ENCODE measurements around the gene TMEM167B. TPM values are rescaled to one million over a fixed set of nuclear protein-coding genes. Genes with fewer than 3 reads are reported as not detected.
A peak's percentile ranks its signal among the peaks of the same experiment; 100 is the strongest.

Gene TMEM167B
- total RNA-seq, 2 donors from 2014 or later = 63.4 to 70.8 TPM

DNA sequence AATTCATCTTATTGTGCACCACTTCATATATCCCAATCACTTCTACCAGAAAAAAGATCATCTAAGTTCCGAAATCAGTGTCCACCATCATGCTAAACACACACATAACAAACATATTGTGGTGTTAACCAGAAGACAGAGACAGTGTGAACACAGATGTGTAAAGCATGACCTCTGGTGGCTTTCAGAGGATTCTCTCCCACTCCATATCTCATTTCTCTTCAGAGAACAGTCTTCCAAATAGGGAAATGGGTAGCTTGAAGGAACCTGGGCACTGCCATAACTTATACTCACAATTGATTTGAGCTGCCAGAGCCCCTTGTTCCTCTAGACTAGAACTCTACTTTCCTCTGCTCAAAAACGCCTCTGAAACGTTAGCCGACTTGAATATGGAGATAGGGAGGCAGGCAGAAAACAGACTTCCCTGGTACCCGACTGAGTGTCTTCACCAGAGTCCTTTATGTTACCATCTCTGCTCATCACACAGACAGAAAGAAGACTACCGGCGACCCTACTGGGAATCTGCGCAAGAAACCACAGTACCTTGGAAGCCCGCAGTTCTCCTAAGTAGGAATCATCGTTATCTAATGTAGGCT lies 21.6 kb downstream of the TMEM167B start:
- Mint-ChIP-seq H3K27me3 (peaks cover 4% of the 10 kb centered on the region), H3K27ac (peak overlapping the region; percentile 100), H3K4me3 (peak overlapping the region; percentile 91), H3K36me3 (ENCODE audit: low read depth) (peaks cover 2% of the 10 kb centered on the region), H3K4me1 (peaks cover 48% of the 10 kb centered on the region)
- DNase-seq (no peak), ATAC-seq (peak; percentile 20)
- no peaks in the 10 kb centered on the region for H3K9me3 ChIP-seq (ENCODE audit: control insufficient read depth, low read length, poor library complexity, severe bottlenecking)

DNA sequence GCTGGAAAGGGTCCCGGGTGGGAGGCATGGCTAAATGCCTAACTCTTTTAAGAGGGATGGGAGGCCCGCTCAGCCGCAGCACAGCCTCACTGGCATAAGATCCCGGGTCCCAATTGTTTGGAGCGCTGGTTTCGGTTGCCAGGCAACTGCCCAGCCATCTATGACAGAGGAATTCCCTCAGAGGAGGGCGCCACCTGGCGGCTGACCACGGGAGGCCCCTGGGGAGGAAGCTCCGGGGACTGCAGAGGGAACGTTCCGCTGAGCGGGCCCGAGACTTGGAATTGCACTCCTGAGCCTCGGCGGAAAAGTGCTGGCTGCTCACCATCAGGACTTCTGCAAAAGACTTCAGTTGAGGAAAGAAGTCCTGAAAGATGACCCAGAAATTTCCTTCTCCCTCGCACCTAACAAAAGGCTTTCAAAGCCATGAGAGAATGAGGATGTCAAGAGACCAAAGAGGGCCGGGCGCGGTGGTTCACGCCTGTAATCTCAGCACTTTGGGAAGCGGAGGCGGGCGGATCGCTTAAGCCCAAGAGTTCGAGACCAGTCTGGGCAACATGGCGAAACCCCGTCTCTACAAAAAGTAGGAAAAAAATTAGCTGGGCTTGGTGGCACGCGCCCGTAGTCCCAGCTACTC lies 22.2 kb downstream of the TMEM167B start:
- peak overlapping the region; percentile 100 for H3K27ac Mint-ChIP-seq
- ATAC-seq = peak; percentile 57
- peak overlapping the region; percentile 91 for H3K4me3 Mint-ChIP-seq
- peaks cover 2% of the 10 kb centered on the region for H3K36me3 Mint-ChIP-seq (ENCODE audit: low read depth)
- H3K27me3 Mint-ChIP-seq = peaks cover 4% of the 10 kb centered on the region
- H3K4me1 Mint-ChIP-seq = peaks cover 49% of the 10 kb centered on the region
- DNase-seq = peak; percentile 80 to 95 (median 84)
- H3K9me3 ChIP-seq (ENCODE audit: control insufficient read depth, low read length, poor library complexity, severe bottlenecking) = no peaks in the 10 kb centered on the region

DNA sequence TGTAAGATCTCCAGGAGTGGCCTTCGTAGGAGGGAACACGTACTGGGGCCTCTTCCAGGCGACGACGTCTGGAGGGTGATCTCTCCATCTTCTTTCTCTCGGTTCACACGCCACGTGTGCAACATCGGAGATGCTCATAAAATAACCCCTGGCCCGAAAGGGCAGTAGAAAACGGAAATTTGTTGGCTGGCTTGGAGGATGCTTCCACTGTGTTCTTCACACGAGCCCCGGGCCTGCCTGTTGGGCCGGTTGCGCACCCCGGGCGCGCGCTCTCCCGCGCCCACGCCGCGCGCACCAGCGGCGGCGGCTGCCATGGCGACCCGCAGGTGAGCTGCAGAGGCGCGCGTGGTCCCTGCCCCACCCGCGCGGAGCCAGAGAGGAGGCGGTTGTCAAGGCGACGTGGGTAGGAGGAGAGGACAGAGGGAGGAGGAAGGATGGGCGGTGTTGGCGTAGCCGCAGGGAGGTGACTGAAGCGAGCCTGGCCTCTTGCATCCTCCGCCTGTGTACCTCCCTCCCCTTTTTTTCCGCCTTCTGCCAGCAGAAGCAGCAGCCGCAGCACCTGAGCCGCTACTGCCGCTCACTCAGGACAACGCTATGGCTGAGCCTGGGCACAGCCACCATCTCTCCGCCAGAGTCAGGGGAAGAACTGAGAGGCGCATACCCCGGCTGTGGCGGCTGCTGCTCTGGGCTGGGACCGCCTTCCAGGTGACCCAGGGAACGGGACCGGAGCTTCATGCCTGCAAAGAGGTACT lies 23.2 kb downstream of the TMEM167B start, which contains the start of gene ELAPOR1:
Gene ELAPOR1, plus strand, starts transcription at position 526 of the 752 bp plus-strand sequence. Its CDS starts 69 bp downstream, at position 595.
- ATAC-seq (peak; percentile 92), DNase-seq (peak; percentile 83 to 90 (median 87))
- Mint-ChIP-seq H3K36me3 (ENCODE audit: low read depth) (peaks cover 5% of the 10 kb centered on the region), H3K27ac (peak within 1 kb of the TSS; percentile 100), H3K4me3 (peak within 1 kb of the TSS; percentile 91), H3K4me1 (peaks cover 52% of the 10 kb centered on the region), H3K27me3 (peaks cover 4% of the 10 kb centered on the region)
- no peaks in the 10 kb centered on the region for H3K9me3 ChIP-seq (ENCODE audit: control insufficient read depth, low read length, poor library complexity, severe bottlenecking)

DNA sequence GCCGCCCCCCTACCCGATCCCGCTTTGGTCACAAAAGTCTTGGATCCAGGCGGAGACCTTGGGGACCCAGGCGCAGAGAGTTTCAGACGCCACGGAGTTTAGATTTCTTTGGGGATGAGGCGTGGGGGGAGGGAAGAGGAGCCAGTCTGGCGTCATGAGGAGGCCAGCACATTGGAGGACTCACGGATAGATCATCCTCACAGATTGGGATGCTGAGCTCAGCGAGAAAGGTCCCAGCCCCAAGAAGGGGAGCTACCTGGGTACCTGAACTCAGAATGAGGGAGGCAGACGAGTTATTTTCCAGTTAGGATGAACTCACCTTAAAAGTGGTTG lies 23.7 kb downstream of the TMEM167B start:
- Mint-ChIP-seq H3K4me1 (peaks cover 52% of the 10 kb centered on the region), H3K36me3 (ENCODE audit: low read depth) (peaks cover 5% of the 10 kb centered on the region), H3K4me3 (peak overlapping the region; percentile 91), H3K27me3 (peaks cover 4% of the 10 kb centered on the region), H3K27ac (peak overlapping the region; percentile 100)
- DNase-seq (no peak), ATAC-seq (no peak)
- H3K9me3 ChIP-seq (ENCODE audit: control insufficient read depth, low read length, poor library complexity, severe bottlenecking) = no peaks in the 10 kb centered on the region

DNA sequence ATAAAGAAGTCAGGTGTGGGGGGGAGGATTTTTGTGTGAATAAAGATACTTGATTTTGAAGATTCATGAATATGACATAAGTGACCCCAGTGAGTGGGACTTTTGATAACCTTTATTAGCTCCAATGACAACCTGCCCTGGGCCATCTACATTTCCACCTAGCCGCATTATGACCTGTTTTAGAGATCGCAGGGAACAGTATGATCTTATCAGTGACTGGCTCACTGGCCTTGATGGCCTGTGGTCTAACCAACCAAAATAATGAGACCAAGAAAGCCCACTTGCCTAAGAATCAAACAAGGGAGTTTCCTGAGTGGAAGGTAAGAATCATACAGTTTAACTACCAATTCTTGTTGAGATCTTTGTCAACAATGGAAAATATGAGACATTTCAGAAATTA lies 25.1 kb downstream of the TMEM167B start:
- peaks cover 5% of the 10 kb centered on the region for H3K36me3 Mint-ChIP-seq (ENCODE audit: low read depth)
- DNase-seq (no peak), ATAC-seq (no peak)
- H3K27ac Mint-ChIP-seq = no peak overlapping the region
- H3K4me1 Mint-ChIP-seq = peaks cover 48% of the 10 kb centered on the region
- H3K4me3 Mint-ChIP-seq = no peak overlapping the region
- no peaks in the 10 kb centered on the region for H3K27me3 Mint-ChIP-seq
- no peaks in the 10 kb centered on the region for H3K9me3 ChIP-seq (ENCODE audit: control insufficient read depth, low read length, poor library complexity, severe bottlenecking)

DNA sequence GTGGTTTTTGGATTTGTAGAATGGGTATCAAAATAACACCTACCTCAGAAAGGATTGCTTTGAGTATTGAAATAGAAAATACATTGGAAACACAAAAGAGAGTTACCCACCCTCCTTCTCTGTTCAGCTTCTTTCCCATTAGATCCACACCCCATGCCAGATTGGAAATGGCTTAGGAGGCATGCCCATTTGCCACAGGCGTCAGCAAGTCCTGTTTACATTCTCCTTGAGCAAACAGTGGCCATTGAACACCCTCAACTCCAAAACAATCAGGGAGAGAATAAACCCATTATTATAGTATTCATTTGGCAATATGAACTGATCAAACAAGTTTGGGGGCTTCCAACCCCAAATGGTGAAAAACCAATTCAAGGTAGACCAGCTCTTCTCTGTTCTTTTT lies 25.7 kb downstream of the TMEM167B start:
- H3K9me3 ChIP-seq (ENCODE audit: control insufficient read depth, low read length, poor library complexity, severe bottlenecking) = no peaks in the 10 kb centered on the region
- no peak for ATAC-seq
- Mint-ChIP-seq H3K4me1 (peaks cover 47% of the 10 kb centered on the region), H3K36me3 (ENCODE audit: low read depth) (peaks cover 5% of the 10 kb centered on the region), H3K4me3 (no peak overlapping the region), H3K27me3 (no peaks in the 10 kb centered on the region), H3K27ac (no peak overlapping the region)
- no peak for DNase-seq

DNA sequence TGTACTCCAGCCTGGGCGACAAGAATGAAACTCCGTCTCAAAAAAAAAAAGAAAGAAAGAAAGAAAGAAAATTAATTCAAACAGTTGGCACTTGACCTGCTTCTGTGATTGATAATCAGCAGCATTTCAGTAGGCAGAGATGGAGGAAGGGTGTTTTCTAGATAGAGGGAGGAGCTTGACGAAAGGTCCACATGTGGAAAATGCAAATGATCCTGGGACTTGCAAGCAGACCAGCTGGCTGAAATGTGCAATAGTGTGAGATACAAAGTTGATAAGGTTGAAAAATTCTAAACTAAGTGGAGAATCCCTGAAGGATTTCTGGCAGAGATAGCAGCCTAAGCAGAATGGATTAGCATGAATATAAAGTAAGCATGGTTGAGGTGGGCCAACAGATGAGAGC lies 27.5 kb downstream of the TMEM167B start:
- no peaks in the 10 kb centered on the region for H3K27me3 Mint-ChIP-seq
- no peak for ATAC-seq
- H3K9me3 ChIP-seq (ENCODE audit: control insufficient read depth, low read length, poor library complexity, severe bottlenecking) = no peaks in the 10 kb centered on the region
- H3K27ac Mint-ChIP-seq = peak overlapping the region; percentile 54
- no peak for DNase-seq
- H3K36me3 Mint-ChIP-seq (ENCODE audit: low read depth) = peaks cover 3% of the 10 kb centered on the region
- H3K4me1 Mint-ChIP-seq = peaks cover 32% of the 10 kb centered on the region
- H3K4me3 Mint-ChIP-seq = no peak overlapping the region

DNA sequence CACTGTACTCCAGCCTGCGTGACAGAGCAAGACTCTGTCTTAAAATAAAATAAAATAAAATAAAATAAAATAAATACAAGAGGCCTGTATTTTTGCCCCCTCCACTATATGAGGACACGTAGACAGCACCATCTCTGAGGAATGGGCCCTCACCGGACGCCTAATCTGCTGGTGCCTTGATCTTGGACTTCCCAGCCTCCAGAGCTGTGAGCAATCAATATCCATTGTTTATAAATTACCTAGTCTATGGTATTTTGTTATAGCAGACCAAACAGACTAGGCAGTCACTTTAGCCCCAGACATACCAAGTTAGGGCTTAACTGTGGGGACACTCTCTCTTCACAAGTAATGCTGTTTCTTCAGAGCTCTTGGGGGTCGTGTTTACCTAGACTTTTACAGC lies 29.8 kb downstream of the TMEM167B start:
- no peak for ATAC-seq
- no peak overlapping the region for H3K4me3 Mint-ChIP-seq
- H3K27ac Mint-ChIP-seq = no peak overlapping the region
- no peaks in the 10 kb centered on the region for H3K9me3 ChIP-seq (ENCODE audit: control insufficient read depth, low read length, poor library complexity, severe bottlenecking)
- H3K36me3 Mint-ChIP-seq (ENCODE audit: low read depth) = peaks cover 3% of the 10 kb centered on the region
- H3K27me3 Mint-ChIP-seq = no peaks in the 10 kb centered on the region
- peaks cover 15% of the 10 kb centered on the region for H3K4me1 Mint-ChIP-seq
- no peak for DNase-seq

DNA sequence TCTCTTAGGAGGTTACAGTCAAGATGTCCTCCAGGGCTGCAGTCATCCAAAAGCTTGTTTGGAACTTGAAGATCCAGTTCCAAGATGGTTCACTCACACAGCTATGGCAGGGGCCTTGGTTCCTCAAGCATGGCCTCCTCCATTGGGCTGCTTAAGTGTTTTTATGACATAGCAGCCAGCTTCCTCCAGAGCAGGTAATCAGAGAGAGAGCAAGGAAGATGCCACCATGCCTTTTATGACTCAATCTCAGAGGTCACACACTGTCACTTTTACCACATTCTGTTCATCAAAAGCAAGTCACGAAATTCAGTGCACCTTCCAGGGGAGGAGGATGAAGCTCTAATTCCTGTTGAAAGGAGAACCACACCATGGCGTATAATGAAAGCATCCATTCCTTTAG lies 40.5 kb downstream of the TMEM167B start:
- DNase-seq (no peak), ATAC-seq (no peak)
- peaks cover 3% of the 10 kb centered on the region for H3K36me3 Mint-ChIP-seq (ENCODE audit: low read depth)
- H3K4me1 Mint-ChIP-seq = peaks cover 18% of the 10 kb centered on the region
- no peaks in the 10 kb centered on the region for H3K27me3 Mint-ChIP-seq
- H3K9me3 ChIP-seq (ENCODE audit: control insufficient read depth, low read length, poor library complexity, severe bottlenecking) = no peaks in the 10 kb centered on the region
- H3K4me3 Mint-ChIP-seq = no peak overlapping the region
- no peak overlapping the region for H3K27ac Mint-ChIP-seq

DNA sequence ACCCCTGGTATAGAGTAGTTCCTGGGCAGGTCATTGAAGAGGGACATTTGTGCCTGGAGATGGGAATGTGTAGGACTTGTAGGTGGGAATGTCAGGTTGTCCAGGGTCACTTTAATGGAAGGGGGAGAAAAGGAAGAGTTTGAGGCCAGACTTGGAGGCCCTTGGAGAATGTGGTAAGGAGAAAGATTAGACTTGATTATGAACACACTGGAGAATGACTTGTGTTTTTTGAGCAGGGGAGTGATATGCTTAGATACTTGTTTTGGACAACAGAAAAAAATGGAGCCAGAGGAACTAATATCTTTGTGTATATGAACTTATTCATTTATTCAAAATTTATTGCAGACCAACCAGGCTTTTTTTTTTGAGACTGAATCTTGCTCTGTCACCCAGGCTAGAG lies 41.2 kb downstream of the TMEM167B start:
- ATAC-seq = no peak
- peaks cover 20% of the 10 kb centered on the region for H3K4me1 Mint-ChIP-seq
- DNase-seq = no peak
- H3K36me3 Mint-ChIP-seq (ENCODE audit: low read depth) = peaks cover 3% of the 10 kb centered on the region
- H3K27me3 Mint-ChIP-seq = no peaks in the 10 kb centered on the region
- no peaks in the 10 kb centered on the region for H3K9me3 ChIP-seq (ENCODE audit: control insufficient read depth, low read length, poor library complexity, severe bottlenecking)
- H3K27ac Mint-ChIP-seq = no peak overlapping the region
- H3K4me3 Mint-ChIP-seq = no peak overlapping the region

DNA sequence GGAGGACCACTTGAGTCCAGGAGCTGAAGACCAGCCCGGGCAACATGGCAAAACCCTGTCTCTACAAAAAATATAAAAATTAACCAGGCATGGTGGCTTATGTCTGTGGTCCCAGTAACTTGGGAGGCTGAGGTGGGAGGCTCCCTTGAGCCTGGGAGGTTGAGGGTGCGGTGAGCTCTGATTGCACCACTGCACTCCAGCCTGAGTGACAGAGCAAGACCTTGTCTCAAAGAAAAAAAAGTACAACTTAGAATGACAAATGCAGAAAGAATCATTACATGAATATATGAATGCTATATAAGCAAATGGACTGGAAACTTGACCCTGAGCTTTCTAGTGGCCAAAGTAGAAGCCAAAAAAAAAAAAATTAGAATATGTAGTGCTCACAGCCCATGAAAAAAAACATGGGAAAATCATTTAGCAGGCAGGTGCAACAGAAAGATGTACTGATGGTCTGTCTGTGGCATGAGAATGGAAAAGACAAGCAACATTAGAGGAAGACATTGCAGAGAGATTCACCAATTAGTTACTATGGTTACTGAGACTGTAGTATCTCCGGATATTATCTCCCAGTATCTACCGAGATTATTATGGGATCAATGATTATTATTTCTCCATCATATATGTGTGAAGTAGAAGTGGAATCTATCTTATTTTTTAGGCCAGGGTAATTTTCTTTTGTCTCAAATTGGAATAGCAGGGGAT lies 42.6 kb downstream of the TMEM167B start:
- no peaks in the 10 kb centered on the region for H3K9me3 ChIP-seq (ENCODE audit: control insufficient read depth, low read length, poor library complexity, severe bottlenecking)
- Mint-ChIP-seq H3K36me3 (ENCODE audit: low read depth) (peaks cover 3% of the 10 kb centered on the region), H3K27ac (no peak overlapping the region), H3K27me3 (no peaks in the 10 kb centered on the region), H3K4me3 (no peak overlapping the region), H3K4me1 (peaks cover 20% of the 10 kb centered on the region)
- ATAC-seq (no peak), DNase-seq (no peak)

DNA sequence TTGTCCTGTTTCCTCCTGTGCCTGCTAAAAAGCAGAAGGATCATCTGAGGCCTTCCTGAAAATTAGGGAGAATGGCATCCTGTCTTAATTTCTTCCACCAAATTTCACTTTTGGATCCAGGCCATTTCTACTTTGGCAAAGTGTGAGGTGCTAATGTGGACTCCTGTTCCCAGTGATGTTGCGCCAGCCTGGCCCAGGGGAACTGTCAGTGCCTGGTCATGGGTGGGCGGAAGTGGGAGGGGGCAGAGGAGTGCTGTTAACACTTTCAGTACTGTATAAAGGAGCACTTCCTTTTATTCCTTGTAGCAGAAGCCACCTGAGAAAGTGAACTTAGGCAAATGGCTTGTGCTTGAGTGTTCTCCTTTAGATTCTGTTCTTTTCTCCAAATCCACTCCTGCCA lies 43.3 kb downstream of the TMEM167B start:
- Mint-ChIP-seq H3K4me3 (no peak overlapping the region), H3K27me3 (no peaks in the 10 kb centered on the region), H3K27ac (peak overlapping the region; percentile 67), H3K36me3 (ENCODE audit: low read depth) (peaks cover 3% of the 10 kb centered on the region), H3K4me1 (peaks cover 20% of the 10 kb centered on the region)
- ATAC-seq = no peak
- H3K9me3 ChIP-seq (ENCODE audit: control insufficient read depth, low read length, poor library complexity, severe bottlenecking) = no peaks in the 10 kb centered on the region
- DNase-seq = no peak

DNA sequence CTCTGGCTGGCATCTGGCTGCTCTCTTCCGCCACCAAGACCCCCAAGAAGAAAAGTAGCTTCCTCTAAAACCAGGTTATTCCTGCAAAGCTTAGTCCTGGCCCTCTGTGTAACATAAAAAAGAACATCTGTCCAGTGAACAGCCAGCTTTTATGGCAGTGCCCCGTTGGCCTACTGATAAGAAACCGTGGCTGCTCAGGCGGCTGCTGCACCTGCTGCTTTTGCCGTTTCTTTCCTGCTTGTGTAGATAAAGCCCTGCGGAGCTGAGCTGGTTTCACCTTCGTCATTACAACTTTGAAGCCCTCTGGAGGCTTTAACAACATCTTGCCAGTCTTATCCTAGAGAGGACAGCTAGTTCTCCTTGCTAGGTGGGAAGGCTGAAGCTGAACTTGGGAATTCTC lies 43.9 kb downstream of the TMEM167B start:
- Mint-ChIP-seq H3K27ac (peak overlapping the region; percentile 67), H3K4me3 (no peak overlapping the region), H3K27me3 (no peaks in the 10 kb centered on the region), H3K36me3 (ENCODE audit: low read depth) (peaks cover 3% of the 10 kb centered on the region), H3K4me1 (peaks cover 20% of the 10 kb centered on the region)
- no peak for DNase-seq
- no peaks in the 10 kb centered on the region for H3K9me3 ChIP-seq (ENCODE audit: control insufficient read depth, low read length, poor library complexity, severe bottlenecking)
- no peak for ATAC-seq

Measured in T-helper 17 cell (primary cell).